ENCODE results near the gene HS6ST2. TPM values are rescaled to one million over a fixed set of nuclear protein-coding genes. Genes with fewer than 3 reads are reported as not detected.

Gene HS6ST2
- total RNA-seq, 1 donor from 2014 or later: 14.8 TPM

DNA sequence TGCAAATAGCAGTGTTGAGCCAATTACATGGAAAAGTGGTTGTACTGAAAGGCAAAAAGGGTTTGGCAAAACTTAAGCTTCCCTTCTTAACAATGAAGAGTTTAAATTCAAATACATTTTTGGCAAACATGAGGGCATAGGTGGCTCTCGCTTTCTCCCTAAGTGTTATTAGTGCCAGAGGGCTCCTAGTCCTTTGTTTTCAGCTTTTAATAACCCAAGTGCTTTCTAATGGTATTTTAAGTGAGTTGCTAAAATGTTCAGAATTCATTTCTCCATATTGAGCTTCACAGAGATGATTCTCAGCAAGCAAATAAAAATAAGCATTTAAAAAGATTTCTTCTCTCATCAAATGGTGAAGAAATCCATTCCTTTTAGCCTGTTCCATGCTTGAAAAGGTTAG lies 123.7 kb downstream of the HS6ST2 start:
- TF ChIP-seq CTCF (IDR thresholded peaks at IDR 0.05; ENCODE audit: unreplicated experiment): no peak
- Mint-ChIP-seq H3K36me3 (ENCODE audit: insufficient read depth) (no peaks in the 10 kb centered on the region), H3K27me3 (no peaks in the 10 kb centered on the region), H3K4me1 (ENCODE audit: low read depth) (peaks cover 7% of the 10 kb centered on the region), H3K9me3 (ENCODE audit: low read depth) (no peaks in the 10 kb centered on the region), H3K4me3 (ENCODE audit: low read depth) (no peak overlapping the region), H3K27ac (no peak overlapping the region)
- DNase-seq (ENCODE audit: low spot score, unreplicated experiment): no peak

GRCh38 chrX:132834109-132834508 lies 124.3 kb downstream of the HS6ST2 start:
- no peaks in the 10 kb centered on the region for H3K36me3 Mint-ChIP-seq (ENCODE audit: insufficient read depth)
- no peak overlapping the region for H3K27ac Mint-ChIP-seq
- H3K4me3 Mint-ChIP-seq (ENCODE audit: low read depth): no peak overlapping the region
- no peak for DNase-seq (ENCODE audit: low spot score, unreplicated experiment)
- no peak for TF ChIP-seq CTCF (IDR thresholded peaks at IDR 0.05; ENCODE audit: unreplicated experiment)
- peaks cover 7% of the 10 kb centered on the region for H3K4me1 Mint-ChIP-seq (ENCODE audit: low read depth)
- H3K9me3 Mint-ChIP-seq (ENCODE audit: low read depth): no peaks in the 10 kb centered on the region
- H3K27me3 Mint-ChIP-seq: no peaks in the 10 kb centered on the region

GRCh38 chrX:132833373-132833772 lies 125.1 kb downstream of the HS6ST2 start:
- no peak overlapping the region for H3K27ac Mint-ChIP-seq
- H3K4me1 Mint-ChIP-seq (ENCODE audit: low read depth): peaks cover 7% of the 10 kb centered on the region
- TF ChIP-seq CTCF (IDR thresholded peaks at IDR 0.05; ENCODE audit: unreplicated experiment): no peak
- no peaks in the 10 kb centered on the region for H3K36me3 Mint-ChIP-seq (ENCODE audit: insufficient read depth)
- no peak for DNase-seq (ENCODE audit: low spot score, unreplicated experiment)
- H3K9me3 Mint-ChIP-seq (ENCODE audit: low read depth): no peaks in the 10 kb centered on the region
- no peak overlapping the region for H3K4me3 Mint-ChIP-seq (ENCODE audit: low read depth)
- H3K27me3 Mint-ChIP-seq: no peaks in the 10 kb centered on the region

DNA sequence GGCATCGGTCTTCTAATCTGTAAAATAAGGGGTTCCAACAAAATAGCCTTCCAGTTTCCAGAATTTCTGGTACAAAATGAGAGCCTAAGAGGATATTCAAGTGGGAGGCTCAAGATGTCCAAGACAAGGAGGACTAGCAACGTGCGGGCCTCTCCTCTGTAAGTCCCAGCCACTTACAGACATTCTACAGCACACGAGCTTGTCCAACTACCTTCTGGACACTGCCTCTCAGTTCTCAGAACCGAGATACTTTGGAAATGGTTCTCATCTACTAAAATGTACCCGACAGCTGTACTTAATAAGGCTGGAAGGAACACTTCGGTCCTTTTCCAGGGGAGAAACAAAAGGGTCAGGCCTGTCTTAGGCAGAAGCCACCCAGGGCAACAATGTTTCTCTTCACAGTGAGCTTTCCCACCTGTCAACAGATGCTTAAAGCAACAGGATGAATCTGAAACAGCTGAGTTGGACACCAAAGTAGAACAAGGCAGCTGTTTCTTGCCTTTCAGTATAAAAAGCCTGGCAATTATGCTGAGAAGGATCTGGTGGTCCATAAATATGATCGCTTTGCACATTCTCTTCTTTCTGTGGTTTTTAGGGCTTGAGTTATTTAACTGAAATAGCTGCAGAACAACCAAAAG lies 127.0 kb downstream of the HS6ST2 start:
- no peaks in the 10 kb centered on the region for H3K9me3 Mint-ChIP-seq (ENCODE audit: low read depth)
- H3K4me1 Mint-ChIP-seq (ENCODE audit: low read depth): no peaks in the 10 kb centered on the region
- H3K36me3 Mint-ChIP-seq (ENCODE audit: insufficient read depth): no peaks in the 10 kb centered on the region
- H3K4me3 Mint-ChIP-seq (ENCODE audit: low read depth): no peak overlapping the region
- no peaks in the 10 kb centered on the region for H3K27me3 Mint-ChIP-seq
- DNase-seq (ENCODE audit: low spot score, unreplicated experiment): no peak
- no peak overlapping the region for H3K27ac Mint-ChIP-seq
- TF ChIP-seq CTCF (IDR thresholded peaks at IDR 0.05; ENCODE audit: unreplicated experiment): no peak

DNA sequence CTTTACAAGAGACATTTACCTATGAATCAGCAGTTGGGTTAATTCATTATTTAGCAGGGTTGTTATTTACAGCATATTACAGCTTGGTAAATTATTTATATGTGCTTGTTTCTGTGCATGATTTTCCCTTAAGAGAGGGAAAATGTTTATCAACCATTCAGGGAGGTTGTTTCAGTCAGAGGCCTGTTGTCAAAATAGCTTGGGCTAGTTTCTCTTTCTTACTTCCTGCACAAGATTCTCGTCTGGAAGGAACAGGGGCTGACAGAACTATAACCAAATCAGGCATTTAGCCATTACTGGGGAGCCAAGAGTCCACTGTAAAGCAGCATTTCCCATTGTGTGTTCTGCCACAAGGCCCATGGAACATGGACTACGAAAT lies 135.8 kb downstream of the HS6ST2 start:
- no peak for TF ChIP-seq CTCF (IDR thresholded peaks at IDR 0.05; ENCODE audit: unreplicated experiment)
- Mint-ChIP-seq H3K27me3 (no peaks in the 10 kb centered on the region), H3K27ac (no peak overlapping the region), H3K9me3 (ENCODE audit: low read depth) (no peaks in the 10 kb centered on the region), H3K4me3 (ENCODE audit: low read depth) (no peak overlapping the region), H3K36me3 (ENCODE audit: insufficient read depth) (no peaks in the 10 kb centered on the region), H3K4me1 (ENCODE audit: low read depth) (no peaks in the 10 kb centered on the region)
- DNase-seq (ENCODE audit: low spot score, unreplicated experiment): no peak

Data from progenitor cell of endocrine pancreas (in vitro differentiated cells).